WTC11 (cell line): ENCODE measurements around the gene AADACL3. TPM values are rescaled to one million over a fixed set of nuclear protein-coding genes. Genes with fewer than 3 reads are reported as not detected.

Experiments used
- ATAC-seq: fragments of 200-7000 bp; cut with Tn5 transposase; 2 replicates; pipeline ENCODE4 v1.10.0; 2021; ENCODE audit warnings: mild to moderate bottlenecking, moderate library complexity
- CTCF ChIA-PET: fragments of 300-600 bp; sonication (Branson Sonifier 250); formaldehyde crosslinking; loops from one replicate; lab custom pipeline; 2021; ENCODE audit warnings: antibody characterized with exemption; lab: Charles Lee
- POLR2A ChIA-PET: fragments of 350-600 bp; sonication (Branson Sonifier 250); formaldehyde crosslinking; loops from one replicate; lab custom pipeline; 2021; ENCODE audit warnings: antibody characterized with exemption; lab: Charles Lee
- DNase-seq: peaks from one replicate; pipeline ENCODE4 v3.0.0; 2021; ENCODE audit warnings: low spot score
- H3K27ac Mint-ChIP-seq: 2 replicates; pipeline ENCODE4 v1.8.0; 2021; ENCODE audit warnings: mixed read lengths
- H3K27me3 Mint-ChIP-seq: 2 replicates; pipeline ENCODE4 v1.8.0; 2021; ENCODE audit warnings: low read depth, mild to moderate bottlenecking, moderate library complexity, mixed read lengths
- H3K36me3 Mint-ChIP-seq: 2 replicates; pipeline ENCODE4 v1.8.0; 2021; ENCODE audit warnings: mixed read lengths
- H3K4me1 Mint-ChIP-seq: 2 replicates; pipeline ENCODE4 v1.8.0; 2022; ENCODE audit warnings: mixed read lengths
- H3K4me3 Mint-ChIP-seq: 2 replicates; pipeline ENCODE4 v1.8.0; 2021; ENCODE audit warnings: mild to moderate bottlenecking, moderate library complexity, mixed read lengths
- H3K9me3 Mint-ChIP-seq: 2 replicates; pipeline ENCODE4 v1.8.0; 2021; ENCODE audit warnings: mixed read lengths
- AFF4 ChIP-seq: sonication (generic); formaldehyde crosslinking; IDR thresholded peaks from 2 replicates; pipeline ENCODE4 v1.8.1; 2023; ENCODE audit warnings: mild to moderate bottlenecking, missing genetic modification reagents, borderline replicate concordance
- AR ChIP-seq: fragments of 250-450 bp; sonication (Bioruptor Pico); IDR thresholded peaks from 2 replicates; pipeline ENCODE4 v1.9.0; 2021; ENCODE audit warnings: mild to moderate bottlenecking
- CREM ChIP-seq: sonication (generic); formaldehyde crosslinking; IDR thresholded peaks from 2 replicates; pipeline ENCODE4 v1.8.1; 2022; ENCODE audit warnings: mild to moderate bottlenecking, missing genetic modification reagents, moderate library complexity
- E2F1 ChIP-seq: sonication (generic); formaldehyde crosslinking; IDR thresholded peaks from 2 replicates; pipeline ENCODE4 v1.8.0; 2022; ENCODE audit warnings: mild to moderate bottlenecking, missing genetic modification reagents
- EMX1 ChIP-seq: fragments of 250-450 bp; sonication (Bioruptor Pico); IDR thresholded peaks from 2 replicates; pipeline ENCODE4 v1.8.0; 2021; ENCODE audit warnings: mild to moderate bottlenecking
- FOXK1 ChIP-seq: sonication (generic); formaldehyde crosslinking; IDR thresholded peaks from 2 replicates; pipeline ENCODE4 v1.8.0; 2022; ENCODE audit warnings: mild to moderate bottlenecking, moderate library complexity, missing genetic modification reagents
- HMGA2 ChIP-seq: fragments of 250-450 bp; sonication (Bioruptor Pico); IDR thresholded peaks from 2 replicates; pipeline ENCODE4 v1.4.0; 2021; ENCODE audit warnings: mild to moderate bottlenecking, moderate library complexity
- JAZF1 ChIP-seq: fragments of 250-450 bp; sonication (Bioruptor Pico); IDR thresholded peaks from 2 replicates; pipeline ENCODE4 v1.9.0; 2021; ENCODE audit warnings: moderate library complexity, mild to moderate bottlenecking, inconsistent platforms
- KAT7 ChIP-seq: sonication (generic); formaldehyde crosslinking; IDR thresholded peaks from 2 replicates; pipeline ENCODE4 v1.8.1; 2023; ENCODE audit warnings: missing genetic modification reagents, mild to moderate bottlenecking, borderline replicate concordance
- MAX ChIP-seq: sonication (generic); formaldehyde crosslinking; IDR thresholded peaks from 2 replicates; pipeline ENCODE4 v1.8.0; 2022; ENCODE audit warnings: mild to moderate bottlenecking, missing genetic modification reagents
- MXD4 ChIP-seq: fragments of 250-450 bp; sonication (Bioruptor Pico); IDR thresholded peaks from 2 replicates; pipeline ENCODE4 v1.8.0; 2021; ENCODE audit warnings: mild to moderate bottlenecking, moderate library complexity, borderline replicate concordance
- NFE2L1 ChIP-seq: sonication (generic); formaldehyde crosslinking; IDR thresholded peaks from 2 replicates; pipeline ENCODE4 v1.8.1; 2023; ENCODE audit warnings: missing genetic modification reagents
- OVOL2 ChIP-seq: fragments of 250-450 bp; sonication (Bioruptor Pico); IDR thresholded peaks from 2 replicates; pipeline ENCODE4 v1.9.0; 2021; ENCODE audit warnings: mild to moderate bottlenecking, borderline replicate concordance
- RELA ChIP-seq: sonication (generic); formaldehyde crosslinking; IDR thresholded peaks from 2 replicates; pipeline ENCODE4 v1.8.1; 2022; ENCODE audit warnings: missing genetic modification reagents, mild to moderate bottlenecking, borderline replicate concordance
- SMAD3 ChIP-seq: sonication (generic); formaldehyde crosslinking; IDR thresholded peaks from 2 replicates; pipeline ENCODE4 v1.8.0; 2022; ENCODE audit warnings: missing genetic modification reagents, mild to moderate bottlenecking, borderline replicate concordance
- SMAD4 ChIP-seq: sonication (generic); formaldehyde crosslinking; IDR thresholded peaks from 2 replicates; pipeline ENCODE4 v1.8.0; 2022; ENCODE audit warnings: mild to moderate bottlenecking, missing genetic modification reagents
- SOX15 ChIP-seq: fragments of 250-450 bp; sonication (Bioruptor Pico); IDR thresholded peaks from 2 replicates; pipeline ENCODE4 v1.9.0; 2021; ENCODE audit warnings: mild to moderate bottlenecking
- SP1 ChIP-seq: sonication (generic); formaldehyde crosslinking; conservative IDR thresholded peaks from 2 replicates; pipeline ENCODE4 v1.8.1; 2022; ENCODE audit warnings: missing genetic modification reagents
- STAT6 ChIP-seq: sonication (generic); formaldehyde crosslinking; conservative IDR thresholded peaks from 2 replicates; pipeline ENCODE4 v1.8.1; 2023; ENCODE audit warnings: mild to moderate bottlenecking, low read depth, missing genetic modification reagents, moderate library complexity
- USF1 ChIP-seq: sonication (generic); formaldehyde crosslinking; IDR thresholded peaks from 2 replicates; pipeline ENCODE4 v1.8.0; 2022; ENCODE audit warnings: mild to moderate bottlenecking, missing genetic modification reagents
- USF2 ChIP-seq: sonication (generic); formaldehyde crosslinking; IDR thresholded peaks from 2 replicates; pipeline ENCODE4 v1.8.1; 2023; ENCODE audit warnings: mild to moderate bottlenecking, missing genetic modification reagents, moderate library complexity
- ZNF121 ChIP-seq: sonication (generic); formaldehyde crosslinking; IDR thresholded peaks from 2 replicates; pipeline ENCODE4 v1.8.0; 2023; ENCODE audit warnings: missing genetic modification reagents
- ZNF138 ChIP-seq: sonication (generic); formaldehyde crosslinking; conservative IDR thresholded peaks from 2 replicates; pipeline ENCODE4 v1.8.1; 2022; ENCODE audit warnings: mild to moderate bottlenecking, moderate library complexity, missing genetic modification reagents
- ZNF396 ChIP-seq: fragments of 250-450 bp; sonication (Bioruptor Pico); IDR thresholded peaks from 2 replicates; pipeline ENCODE4 v1.8.0; 2021; ENCODE audit warnings: mild to moderate bottlenecking, moderate library complexity, borderline replicate concordance
- ZNF423 ChIP-seq: fragments of 250-450 bp; sonication (Bioruptor Pico); IDR thresholded peaks from 2 replicates; pipeline ENCODE4 v2.1.2; 2022; ENCODE audit warnings: mild to moderate bottlenecking, moderate library complexity
- total RNA-seq: library from RNA; stranded (reverse); gene quantifications from 3 replicates; pipeline ENCODE4 v1.2.3, GENCODE V29; 2021

Gene AADACL3
- total RNA-seq, 1 experiment from 2014 or later: 0.77 TPM

GRCh38 chr1:12696658-12697057, 19.3 kb upstream of the AADACL3 start:
- CTCF ChIA-PET: no interaction called here
- Mint-ChIP-seq H3K27ac (no peak overlapping the region; the same call in 1 of the 2 replicates), H3K4me1 (peaks cover 6% of the 10 kb centered on the region; the same call in 1 of the 2 replicates), H3K36me3 (peaks cover 3% of the 10 kb centered on the region; the same call in 1 of the 2 replicates), H3K4me3 (no peak overlapping the region), H3K9me3 (peaks cover 21% of the 10 kb centered on the region), H3K27me3 (peaks cover 3% of the 10 kb centered on the region; the same call in 1 of the 2 replicates)
- TF ChIP-seq ZNF121 (CRISPR knock-in tag) (no peak), EMX1 (CRISPR knock-in tag) (no peak), SMAD3 (CRISPR knock-in tag) (no peak), NFE2L1 (CRISPR knock-in tag) (no peak), KAT7 (no peak), HMGA2 (CRISPR knock-in tag) (no peak), USF2 (no peak), ZNF138 (CRISPR knock-in tag) (no peak), OVOL2 (CRISPR knock-in tag) (no peak)
- DNase-seq: no peak
- POLR2A ChIA-PET: no interaction called here
- ATAC-seq: no peak

GRCh38 chr1:12697397-12697796, 18.5 kb upstream of the AADACL3 start:
- H3K27me3 Mint-ChIP-seq: peaks cover 3% of the 10 kb centered on the region; the same call in 1 of the 2 replicates
- no peak overlapping the region for H3K27ac Mint-ChIP-seq
- CTCF ChIA-PET: no interaction called here
- H3K4me3 Mint-ChIP-seq: no peak overlapping the region
- H3K36me3 Mint-ChIP-seq: peaks cover 3% of the 10 kb centered on the region; the same call in 1 of the 2 replicates
- peaks cover 6% of the 10 kb centered on the region; the same call in 1 of the 2 replicates for H3K4me1 Mint-ChIP-seq
- DNase-seq: no peak
- POLR2A ChIA-PET: no interaction called here
- H3K9me3 Mint-ChIP-seq: peaks cover 21% of the 10 kb centered on the region
- no peak for ATAC-seq
- TF ChIP-seq SOX15 (CRISPR knock-in tag): no peak
- TF ChIP-seq JAZF1: no peak
- TF ChIP-seq RELA (CRISPR knock-in tag): no peak
- TF ChIP-seq E2F1 (CRISPR knock-in tag): no peak
- no peak for TF ChIP-seq ZNF423
- no peak for TF ChIP-seq FOXK1
- no peak for TF ChIP-seq MAX
- no peak for TF ChIP-seq USF1 (CRISPR knock-in tag)
- TF ChIP-seq MXD4 (CRISPR knock-in tag): no peak
- no peak for TF ChIP-seq AR (CRISPR knock-in tag)
- no peak for TF ChIP-seq CREM (CRISPR knock-in tag)
- no peak for TF ChIP-seq STAT6
- TF ChIP-seq AFF4 (CRISPR knock-in tag): no peak
- TF ChIP-seq ZNF396 (CRISPR knock-in tag): no peak
- TF ChIP-seq SP1 (CRISPR knock-in tag): no peak
- no peak for TF ChIP-seq SMAD4 (CRISPR knock-in tag)
